GM21619 (cell line): ENCODE results near the gene GINS1.

ENCODE experiments used
- ATAC-seq: cut with Tn5 transposase; IDR thresholded peaks from one replicate; pipeline ENCODE4 v1.9.1; 2021; ENCODE audit not compliant: unreplicated experiment

The GINS1 gene

GRCh38 chr20:25407311-25408169 lies at the start of gene GINS1:
Gene GINS1 (plus strand): TSS chr20:25407673. CDS start chr20:25407821, 148 bp downstream.
- ATAC-seq, result peak; percentile 85

GRCh38 chr20:25360631-25361286 lies 46.7 kb upstream of the GINS1 start:
- no peak for ATAC-seq

DNA sequence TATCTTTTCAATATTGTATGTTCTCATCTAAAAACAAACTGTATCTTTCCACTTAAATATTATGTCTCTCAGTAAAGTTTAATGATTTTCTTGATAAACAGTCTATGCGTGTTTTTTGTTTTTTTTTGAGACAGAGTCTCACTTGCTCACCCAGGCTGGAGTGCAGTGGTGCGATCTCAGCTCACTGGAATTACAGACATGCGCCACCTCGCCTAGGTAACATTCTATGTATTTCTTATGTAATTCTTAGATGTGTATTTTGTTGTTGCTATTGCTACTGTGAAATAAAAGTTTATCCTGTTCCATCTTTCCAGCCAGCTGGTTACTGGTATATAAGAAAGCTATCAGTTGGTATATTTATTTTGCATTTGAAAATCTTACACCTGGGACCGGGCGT lies 46.2 kb upstream of the GINS1 start:
- ATAC-seq, result no peak

DNA sequence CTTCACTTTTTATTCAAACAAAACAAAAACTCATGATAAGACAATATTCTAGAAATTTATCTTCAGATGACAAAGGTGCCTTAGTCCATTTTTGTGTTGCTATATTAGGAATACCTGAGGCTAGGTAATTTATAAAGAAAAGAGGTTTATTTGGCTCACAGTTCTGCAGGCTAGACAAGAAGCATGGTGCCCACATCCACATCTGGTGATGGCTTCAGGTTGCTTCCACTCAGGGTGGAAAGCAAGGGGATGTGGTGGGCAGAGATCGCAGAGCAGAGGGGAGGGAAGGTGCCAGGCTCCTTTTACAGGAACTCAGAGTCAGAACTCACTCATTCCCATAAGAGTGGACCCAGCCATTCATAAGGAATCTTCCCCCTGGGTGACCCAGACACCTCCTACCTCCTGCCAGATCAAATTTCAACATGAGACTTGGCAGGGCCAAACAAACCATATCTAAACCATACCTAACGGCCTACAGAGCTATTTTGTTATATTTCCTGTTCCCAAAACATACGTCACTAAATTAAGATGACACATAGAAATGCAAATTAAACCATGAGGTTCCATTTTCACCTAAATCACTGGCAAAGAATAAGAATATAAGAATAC lies 43.2 kb upstream of the GINS1 start:
- no peak for ATAC-seq

GRCh38 chr20:25364879-25365699 lies 42.4 kb upstream of the GINS1 start:
- ATAC-seq, result no peak

- ATAC-seq, result no peak
These were observed 38.9 kb upstream of the GINS1 start for GRCh38 chr20:25368526-25368925.

DNA sequence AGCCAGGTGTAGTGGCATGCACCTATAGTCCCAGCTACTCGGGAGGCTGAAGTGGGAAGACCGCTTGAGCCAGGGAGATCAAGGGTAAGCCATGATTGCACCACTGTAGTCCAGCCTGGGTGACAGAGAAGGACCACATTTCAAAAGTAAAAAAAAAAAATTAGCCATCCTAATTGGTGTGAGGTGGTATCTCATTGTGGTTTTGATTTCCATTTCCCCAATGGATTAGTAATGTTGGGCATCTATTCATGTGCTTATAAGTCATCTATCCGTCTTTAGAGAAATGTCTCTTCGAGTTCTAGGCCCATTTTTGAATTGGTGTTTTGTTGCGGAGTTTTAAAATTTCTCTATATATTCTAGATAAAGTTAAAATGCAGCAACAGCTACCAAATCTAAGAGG lies 38.5 kb upstream of the GINS1 start:
- no peak for ATAC-seq

DNA sequence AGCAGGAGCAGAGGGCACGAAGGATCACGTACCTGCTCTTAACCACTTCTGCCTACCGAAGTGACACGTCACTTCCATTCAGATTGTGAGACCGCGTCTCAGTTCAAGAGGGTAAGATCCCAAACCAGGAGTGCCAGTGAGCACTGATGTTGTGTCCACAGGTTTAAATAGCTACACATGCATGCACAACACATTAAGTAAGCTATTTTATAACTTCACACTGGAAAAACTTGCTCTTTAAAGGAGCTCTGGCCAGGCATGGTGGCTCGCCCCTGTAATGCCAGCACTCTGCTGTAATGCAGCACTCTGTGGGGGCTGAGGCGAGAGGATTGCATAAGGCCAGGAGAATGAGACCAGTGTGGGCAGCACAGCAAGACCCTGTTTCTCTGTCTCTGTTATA lies 37.9 kb upstream of the GINS1 start:
- ATAC-seq, result no peak

DNA sequence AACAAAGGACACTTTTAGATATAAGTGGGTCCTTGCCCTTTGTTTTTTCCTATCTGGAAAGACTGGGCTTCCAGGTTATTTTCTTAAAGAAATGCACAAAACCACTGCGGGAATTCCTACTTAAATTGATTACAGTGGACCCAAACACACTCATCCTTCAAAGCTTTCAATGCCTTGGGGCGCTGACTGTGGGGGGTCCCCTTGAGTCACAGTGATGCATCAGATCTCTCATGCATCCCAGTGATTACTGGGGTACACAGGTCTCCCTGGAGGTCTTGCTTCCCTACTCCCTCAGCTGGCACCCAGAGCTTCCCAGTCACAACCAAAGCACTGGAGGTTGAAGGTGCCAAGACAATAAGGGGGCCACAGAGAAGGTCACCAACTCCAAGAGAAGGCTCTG lies 37.5 kb upstream of the GINS1 start:
- no peak for ATAC-seq

- ATAC-seq, result no peak
These were observed 34.7 kb upstream of the GINS1 start for GRCh38 chr20:25372584-25373336.

DNA sequence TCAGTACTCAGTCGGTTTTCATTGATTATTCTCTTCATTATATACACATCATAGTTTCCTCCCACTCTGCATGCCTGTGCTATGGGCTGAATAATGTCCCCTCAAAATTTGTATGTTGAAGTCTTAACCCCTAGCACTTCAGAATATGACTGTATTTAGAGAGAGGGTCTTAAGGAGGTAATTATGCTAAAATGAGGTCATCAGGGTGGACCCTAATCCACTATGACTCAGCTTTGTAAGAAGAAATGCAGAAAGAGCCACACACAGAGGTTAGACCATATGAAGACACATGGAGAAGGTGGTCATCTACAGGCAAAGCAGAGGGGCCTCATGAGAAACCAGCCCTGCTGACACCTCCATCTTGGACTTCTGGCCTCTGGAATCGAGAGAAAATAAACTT lies 32.6 kb upstream of the GINS1 start:
- ATAC-seq, result no peak

DNA sequence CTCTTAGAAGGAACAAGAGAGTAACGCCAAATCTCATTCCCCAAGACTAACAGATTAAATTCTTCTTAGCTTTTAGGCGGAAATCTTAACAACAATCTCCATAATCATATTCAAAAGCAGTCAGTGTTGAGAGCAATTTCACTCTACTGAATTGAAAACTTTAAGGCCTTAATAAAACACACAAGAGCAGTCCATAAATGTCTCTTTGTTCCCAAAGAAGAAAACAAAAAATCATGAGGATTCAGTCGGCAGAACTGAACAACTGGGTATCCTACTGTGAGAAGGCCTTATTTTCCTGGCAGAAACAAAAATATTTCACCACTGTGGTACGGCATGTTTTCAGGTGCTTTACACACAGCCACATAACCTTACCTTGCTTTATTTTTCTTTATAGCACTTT lies 31.2 kb upstream of the GINS1 start:
- ATAC-seq, result no peak

- no peak for ATAC-seq
These were observed 30.6 kb upstream of the GINS1 start for GRCh38 chr20:25376886-25377285.

DNA sequence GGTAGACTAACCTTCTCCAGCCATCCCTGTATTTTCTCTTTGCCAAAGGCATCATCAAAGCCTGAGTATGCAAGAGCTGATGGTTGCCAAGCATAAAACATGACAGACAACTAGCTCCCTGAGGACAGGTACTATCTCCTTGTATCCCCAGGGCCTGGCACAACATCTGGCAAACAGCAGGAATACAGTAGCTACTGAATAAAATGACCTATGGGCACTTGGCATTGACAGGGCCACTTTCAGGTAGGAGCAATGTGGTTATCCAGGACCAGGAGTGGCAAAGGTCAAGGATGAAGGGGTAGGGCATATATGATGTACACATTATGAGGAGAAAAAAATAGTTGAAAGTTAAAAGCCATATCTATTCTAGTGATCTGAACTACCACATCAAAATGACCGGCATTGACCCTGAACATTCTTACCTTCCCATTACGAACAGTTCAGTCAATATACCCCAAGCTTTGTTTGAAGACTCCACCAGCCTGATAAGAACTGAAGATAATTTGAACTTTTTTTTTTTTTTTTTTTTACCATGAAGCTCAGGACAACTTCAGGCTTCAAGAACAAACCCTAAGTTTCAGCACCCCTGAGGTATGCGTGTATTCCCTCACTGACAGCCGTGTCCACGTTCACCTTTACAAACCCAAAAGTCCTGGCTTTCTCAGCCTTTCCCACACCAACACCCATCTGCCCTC lies 29.1 kb upstream of the GINS1 start:
- no peak for ATAC-seq

DNA sequence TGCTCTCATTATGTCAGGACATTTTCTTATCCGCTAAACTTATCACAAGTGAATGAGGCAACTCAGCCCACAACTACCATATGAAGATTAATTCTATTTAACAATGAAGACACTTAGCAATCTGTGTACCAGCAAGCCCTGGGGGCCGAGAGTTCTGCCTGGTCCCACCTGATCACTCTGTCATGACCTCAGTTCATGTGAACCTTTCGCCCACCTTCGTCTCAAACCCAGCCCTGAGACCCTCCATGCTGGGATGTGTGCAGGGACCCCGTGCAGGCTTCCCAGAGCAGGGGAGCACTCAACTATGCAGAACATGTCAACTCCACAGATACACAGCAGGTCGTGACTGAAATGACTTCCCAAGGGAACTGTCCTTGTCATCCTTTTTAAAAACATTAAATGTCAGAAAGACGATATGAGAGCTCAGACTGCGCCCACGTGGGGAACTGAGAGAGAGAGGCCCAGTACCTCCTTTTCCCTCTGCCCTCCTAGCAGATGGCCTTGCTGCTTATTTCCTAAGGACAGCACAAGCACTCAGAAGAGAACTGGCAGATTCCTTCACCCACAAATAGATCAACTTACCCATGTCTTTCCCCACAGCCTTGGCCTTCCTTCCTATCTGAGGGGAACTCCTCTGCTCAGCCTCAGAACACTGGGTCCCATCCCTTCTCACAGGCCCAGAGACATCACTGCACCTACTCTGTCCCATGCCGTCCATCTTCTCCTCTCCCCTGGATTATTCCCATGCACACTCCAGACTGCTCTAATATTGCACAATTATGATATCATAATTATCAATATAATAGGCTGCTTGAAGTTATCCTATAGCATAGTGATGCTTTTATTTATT lies 28.4 kb upstream of the GINS1 start:
- no peak for ATAC-seq

GRCh38 chr20:25380945-25381614 lies 26.4 kb upstream of the GINS1 start:
- no peak for ATAC-seq

- no peak for ATAC-seq
These were observed 24.6 kb upstream of the GINS1 start for GRCh38 chr20:25382704-25383370.

DNA sequence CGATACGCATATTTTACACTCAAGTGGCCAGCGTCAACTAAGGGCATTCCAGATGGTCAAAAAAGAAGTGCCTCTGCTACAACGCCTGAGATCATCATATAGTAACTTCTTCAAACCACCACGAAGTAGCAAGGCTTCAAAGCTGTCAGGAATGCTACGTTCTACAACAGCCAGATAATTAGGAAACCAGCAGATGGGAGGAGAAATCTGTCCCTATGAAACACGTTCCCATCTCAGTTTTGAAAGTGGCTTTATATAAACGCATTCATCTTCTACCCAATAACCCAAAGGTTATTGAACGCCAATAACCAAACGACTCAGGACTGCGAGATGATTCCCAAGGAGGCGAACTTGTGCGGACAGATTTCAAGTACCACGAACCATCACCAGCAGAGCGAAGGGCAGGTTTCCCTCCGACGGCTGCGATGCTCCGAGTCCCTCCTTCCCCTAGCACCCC lies 18.0 kb upstream of the GINS1 start:
- ATAC-seq, result no peak
